Activated CD4-positive, alpha-beta T cell treated with anti-CD3 and anti-CD28 coated beads, Interleukin-2, Interleukin-6, amounts not matched to agents 100 ng/mL and 50 ng/mL, durations not matched to agents 16 hours and 8 hours (primary cell): ENCODE measurements around the gene ZMAT3.
"Not testable (repeated sequence)": the region's sequence is repeated elsewhere in the genome, so short reads cannot be mapped to it uniquely, and the experiment has no call there.

Source experiments
- DNase-seq: peaks from one replicate; pipeline ENCODE4 v3.0.0-alpha.2; 2020

The ZMAT3 gene

DNA sequence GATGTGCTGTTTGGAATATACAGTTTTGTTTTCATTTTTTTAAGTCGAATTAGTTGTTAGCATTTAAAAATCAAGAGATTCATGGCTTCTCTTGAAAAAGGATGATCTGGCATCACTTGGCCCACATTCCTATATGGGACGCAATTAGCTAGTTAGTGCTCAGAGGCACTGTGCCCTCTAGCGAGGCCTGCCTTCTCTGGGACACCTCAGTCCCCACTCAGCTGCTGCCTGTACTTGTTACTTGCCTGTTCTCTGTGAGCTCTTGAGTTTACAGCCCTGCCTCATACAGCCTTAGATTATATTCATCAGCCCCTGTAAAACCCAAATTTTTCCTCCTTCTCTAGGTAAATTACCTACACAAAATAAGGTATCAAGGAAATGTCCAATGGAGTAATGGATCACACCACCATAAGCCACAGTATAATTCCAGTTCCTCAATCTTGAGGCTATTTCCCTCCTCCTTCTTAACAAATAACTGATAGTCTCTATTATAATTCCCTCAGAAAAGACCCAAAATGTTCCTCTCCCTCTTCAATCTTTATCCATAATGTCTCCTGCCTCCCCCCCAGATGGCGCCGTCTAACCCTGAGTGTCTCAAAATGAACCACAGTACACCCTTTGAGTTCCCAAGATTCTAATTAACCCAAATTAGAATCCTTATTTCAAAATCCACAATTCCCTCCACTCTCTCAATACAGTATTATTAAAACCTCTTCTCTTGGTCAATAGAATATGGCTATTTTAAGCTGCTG lies 2.7 kb downstream of the ZMAT3 start:
- DNase-seq: peak; percentile 34

DNA sequence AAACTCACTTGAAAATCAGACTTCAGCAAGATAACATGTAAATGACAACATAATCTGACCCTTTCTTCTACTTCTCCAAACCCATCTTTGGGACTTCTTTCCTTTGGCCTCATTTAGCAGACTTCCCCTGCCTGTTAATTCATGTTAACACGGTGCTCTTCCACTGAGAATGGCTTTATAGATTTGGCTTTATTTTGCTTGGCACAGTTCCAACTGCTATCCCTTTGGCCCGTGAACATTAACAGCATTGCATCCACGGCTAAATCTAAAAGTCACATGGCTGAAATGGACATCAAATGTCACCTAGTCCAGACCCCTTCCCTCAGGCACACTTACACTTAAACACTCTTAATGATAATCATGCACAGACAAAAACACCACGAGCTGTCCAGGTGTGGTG lies 3.8 kb downstream of the ZMAT3 start:
- no peak for DNase-seq

DNA sequence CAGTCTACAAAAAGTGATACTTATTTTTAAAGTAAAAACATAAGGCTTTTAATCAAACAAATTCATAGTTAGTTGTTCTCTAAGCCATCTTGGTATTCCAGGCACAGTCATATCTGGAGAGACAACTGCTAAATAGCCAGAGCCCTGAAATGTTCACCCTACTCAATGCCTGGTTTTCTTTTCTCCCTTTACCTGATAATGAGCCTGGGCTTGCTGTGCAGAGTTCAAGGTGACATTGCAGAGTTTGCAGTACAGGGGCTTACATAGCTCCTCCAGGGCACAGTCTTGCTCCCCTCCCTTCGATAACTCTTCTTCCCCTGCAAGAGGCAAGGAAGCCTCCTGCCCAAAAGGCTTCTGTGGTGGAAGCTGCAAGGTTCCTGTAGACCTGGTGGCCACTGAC lies 4.3 kb downstream of the ZMAT3 start:
- no peak for DNase-seq

DNA sequence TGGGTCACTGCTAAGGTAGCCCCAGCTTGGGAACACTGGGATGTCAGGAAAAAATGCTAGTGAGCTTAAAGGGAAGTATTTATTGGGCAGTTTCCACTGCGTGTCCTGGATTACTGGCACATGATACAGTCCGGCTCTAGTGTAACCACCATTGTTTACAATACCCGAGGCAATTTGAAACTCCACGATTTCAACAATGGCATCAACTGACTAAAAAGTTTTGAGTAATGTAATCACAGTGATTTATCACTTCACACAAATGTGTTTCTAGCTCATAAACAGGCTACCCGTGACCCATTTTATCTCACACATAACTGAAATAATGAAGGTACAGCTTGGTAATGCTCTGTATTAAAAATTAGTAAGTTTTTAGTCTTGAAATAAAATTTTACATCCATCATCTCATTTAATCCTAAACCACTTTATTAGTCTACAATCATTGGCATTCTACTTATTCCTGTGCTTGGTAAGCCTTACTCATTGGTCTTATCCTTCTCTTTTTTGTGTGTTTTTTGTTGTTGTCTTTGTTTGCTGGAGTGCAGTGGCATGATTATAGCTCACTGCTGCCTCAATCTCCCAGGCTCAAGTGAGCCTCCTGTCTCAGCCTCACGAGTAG lies 7.6 kb downstream of the ZMAT3 start:
- no peak for DNase-seq

DNA sequence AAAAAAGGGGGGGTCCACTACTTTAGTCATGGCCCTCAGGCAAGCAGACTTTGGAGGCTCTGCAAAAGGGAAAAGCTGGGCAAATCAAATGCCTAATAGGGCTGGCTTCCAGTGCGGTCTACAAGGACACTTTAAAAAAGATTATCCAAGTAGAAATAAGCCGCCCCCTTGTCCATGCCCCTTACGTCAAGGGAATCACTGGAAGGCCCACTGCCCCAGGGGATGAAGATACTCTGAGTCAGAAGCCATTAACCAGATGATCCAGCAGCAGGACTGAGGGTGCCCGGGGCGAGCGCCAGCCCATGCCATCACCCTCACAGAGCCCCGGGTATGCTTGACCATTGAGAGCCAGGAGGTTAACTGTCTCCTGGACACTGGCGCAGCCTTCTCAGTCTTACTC lies 15.3 kb downstream of the ZMAT3 start:
- no peak for DNase-seq

DNA sequence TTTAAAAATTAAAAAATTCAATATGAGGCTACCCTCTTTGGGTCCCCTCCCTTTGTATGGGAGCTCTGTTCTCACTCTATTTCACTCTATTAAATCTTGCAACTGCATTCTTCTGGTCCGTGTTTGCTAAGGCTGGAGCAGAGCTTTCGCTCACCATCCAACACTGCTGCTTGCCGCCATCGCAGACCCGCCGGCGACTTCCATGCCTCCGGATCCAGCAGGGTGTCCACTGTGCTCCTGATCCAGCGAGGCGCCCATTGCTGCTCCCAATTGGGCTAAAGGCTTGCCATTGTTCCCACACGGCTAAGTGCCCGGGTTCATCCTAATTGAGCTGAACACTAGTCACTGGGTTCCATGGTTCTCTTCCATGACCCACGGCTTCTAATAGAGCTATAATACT lies 17.0 kb downstream of the ZMAT3 start:
- DNase-seq: not testable (repeated sequence)

DNA sequence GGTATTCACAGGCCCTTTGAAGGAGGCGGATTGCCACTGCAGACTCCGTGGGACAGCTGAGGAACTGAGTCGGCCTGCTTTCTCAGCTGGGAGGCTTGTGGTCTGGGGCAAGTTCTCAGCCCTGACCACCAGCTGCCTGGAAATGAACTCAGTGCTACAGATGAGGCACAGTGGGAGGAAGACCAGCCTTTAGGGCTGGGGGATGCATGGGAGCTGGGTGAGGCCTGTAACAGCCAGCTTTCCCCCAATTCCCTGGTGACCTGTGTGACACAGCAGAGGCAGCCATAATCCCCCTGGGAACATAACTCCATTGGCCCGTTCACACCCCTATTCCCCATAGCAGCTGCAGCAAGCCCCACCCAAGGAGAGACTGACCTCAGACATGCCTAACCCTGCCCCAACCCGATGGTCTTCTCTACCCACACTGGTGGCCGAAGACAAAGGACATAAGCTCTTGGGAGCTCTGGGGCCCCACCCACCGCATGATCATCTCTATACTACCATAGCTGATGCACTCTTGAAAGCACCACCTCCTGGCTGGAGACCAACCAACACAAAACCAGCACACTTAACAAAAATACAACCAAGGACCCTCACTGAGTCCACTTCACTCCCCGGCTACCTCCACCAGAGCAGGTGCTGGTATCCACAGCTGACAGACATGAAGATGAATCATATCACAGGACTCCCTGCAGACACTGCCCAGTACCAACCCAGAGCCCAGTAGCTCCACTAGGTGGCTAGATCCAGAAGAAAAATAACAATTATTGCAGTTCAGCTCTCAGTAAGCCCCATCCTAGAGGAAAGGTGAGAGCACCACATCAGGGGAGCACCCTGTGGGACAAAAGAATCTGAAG lies 24.9 kb downstream of the ZMAT3 start:
- no peak for DNase-seq

DNA sequence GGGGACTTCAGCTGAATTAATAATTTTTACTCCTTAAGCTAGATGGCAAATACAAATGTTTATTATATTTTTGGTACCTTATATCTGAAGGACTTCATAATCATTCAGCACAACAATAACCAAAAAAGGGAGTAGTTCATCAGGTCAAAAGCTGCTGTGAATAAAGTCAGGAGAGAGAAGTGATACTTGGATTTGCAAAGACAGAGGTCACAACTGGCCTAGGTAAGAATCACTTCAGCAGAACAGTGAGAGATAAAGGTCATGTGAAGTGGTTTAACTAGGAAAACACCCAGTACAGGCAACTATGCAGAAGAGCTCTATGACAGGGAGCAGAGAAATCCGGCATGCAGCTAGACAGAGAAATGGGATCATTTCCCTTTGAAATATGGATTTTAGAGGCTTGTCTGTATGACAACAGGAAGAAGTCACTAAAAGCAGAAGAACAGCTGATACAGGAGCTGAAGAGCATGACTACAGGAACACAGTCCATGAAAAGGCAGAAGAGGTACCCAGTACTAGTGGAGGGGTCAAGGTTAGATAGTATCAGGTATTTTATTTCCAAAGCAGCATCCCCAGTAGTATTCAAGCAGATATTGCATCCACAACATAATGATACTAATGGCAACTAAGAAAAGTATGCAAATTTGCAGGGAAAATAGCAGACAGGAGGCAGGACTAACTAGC lies 25.7 kb downstream of the ZMAT3 start:
- no peak for DNase-seq

DNA sequence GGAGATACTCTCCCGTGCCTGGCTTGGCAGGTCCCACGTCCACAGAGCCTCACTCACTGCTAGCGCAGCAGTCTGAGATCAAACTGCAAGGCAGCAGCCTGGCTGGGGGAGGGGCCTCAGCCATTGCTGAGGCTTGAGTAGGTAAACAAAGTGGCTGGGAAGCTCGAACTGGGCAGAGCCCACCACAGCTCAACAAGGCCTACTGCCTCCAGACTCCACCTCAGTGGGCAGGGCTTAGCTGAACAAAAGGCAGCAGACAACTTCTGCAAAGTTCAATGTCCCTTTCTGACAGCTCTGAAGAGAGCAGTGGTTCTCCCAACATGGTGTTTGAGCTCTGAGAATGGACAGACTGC lies 32.7 kb downstream of the ZMAT3 start:
- not testable (repeated sequence) for DNase-seq

DNA sequence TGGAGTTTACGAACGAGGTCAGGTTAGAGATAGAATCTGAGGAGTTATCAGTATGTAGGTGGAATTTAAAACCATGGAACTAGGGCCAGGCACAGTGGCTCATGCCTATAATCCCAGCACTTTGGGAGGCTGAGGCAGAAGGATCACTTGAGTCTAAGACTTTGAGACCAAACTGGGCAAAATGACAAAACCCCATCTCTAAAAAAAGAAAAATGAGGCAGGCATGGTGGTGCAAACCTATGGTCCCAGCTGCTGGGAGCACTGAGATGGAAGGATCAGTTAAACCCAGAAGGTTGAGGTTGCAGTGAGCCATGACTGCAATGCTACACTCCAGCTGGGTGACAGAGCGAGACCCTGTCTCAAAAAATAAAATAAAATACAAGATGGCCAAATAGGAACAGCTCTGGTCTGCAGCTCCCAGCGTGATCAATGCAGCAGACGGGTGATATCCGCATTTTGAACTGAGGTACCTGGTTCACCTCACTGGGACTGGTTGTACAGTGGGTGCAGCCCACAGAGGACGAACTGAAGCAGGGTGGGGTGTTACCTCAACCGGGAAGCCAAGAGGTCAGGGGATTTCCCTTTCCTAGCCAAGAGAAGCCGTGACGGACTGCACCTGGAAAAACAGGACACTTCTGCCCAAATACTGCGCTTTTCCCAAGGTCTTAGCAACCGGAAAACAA lies 33.3 kb downstream of the ZMAT3 start:
- DNase-seq: no peak

DNA sequence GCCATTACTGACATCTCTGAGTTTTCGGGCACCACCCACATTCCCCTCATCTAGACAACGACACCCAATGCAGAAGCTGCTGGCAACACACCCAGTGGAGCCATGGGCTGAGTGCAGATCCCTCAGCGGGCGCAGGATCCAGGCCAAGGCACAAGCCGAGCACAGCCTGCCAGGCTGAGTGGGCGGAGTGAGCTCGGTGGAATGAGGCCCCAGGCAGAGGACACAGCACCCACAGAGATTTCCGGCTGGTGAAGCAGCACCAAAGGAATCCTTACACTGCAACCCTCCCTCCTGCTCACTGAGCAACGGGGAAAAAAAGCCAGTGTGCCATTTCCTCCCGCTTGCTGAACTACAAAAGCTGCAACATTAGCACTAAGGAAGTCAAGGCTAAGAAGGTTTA lies 34.3 kb downstream of the ZMAT3 start:
- peak; percentile 75 for DNase-seq

DNA sequence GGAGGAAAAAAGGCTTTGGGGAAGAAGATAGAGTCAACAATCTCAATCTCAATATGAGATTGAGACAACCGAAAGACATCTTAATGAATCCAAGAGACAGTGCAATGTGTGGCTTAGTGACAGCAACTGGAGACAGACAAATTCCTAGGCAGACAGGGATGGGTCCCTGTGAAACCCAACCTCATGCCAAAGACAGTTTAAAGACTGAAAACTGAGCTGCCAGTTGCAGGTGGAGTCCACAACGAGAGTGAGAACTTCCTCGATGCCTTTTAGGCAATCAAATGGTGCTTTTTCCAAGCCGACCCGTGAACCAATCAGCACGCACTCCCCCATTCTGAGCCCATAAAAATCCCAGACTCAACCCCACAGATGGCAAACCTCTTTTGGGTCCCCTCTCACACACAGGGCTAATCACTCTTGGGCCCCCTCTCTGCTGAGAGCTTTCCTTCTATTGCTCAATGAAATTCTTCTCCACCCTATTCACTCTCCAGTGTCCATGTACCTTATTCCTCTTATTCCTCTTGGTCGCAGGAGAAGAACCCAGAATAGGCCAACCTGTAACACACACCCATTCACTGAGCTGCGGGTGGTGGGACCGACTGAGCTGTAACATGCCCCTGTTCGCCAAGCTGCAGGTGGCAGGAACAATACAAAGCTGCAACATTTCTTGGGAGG lies 34.8 kb downstream of the ZMAT3 start:
- no peak for DNase-seq

DNA sequence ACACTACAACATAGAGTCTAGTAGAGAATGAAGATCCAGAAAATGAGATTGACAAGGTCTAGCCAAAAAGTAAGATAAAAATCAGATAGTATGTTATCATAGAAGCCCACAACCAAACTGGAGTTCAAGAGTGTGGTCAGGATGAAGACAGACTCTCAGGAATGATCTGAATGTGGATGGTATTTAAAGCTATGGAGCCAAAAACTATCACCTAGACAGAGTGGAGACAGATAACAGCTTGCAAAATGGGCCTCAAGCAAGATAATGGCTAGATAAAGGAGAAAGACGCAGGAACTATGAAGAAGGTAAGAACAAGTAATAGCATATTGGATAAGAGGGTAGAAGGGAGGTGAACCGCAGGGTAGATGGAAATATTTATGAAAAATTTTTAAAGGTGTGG lies 35.4 kb downstream of the ZMAT3 start:
- no peak for DNase-seq

DNA sequence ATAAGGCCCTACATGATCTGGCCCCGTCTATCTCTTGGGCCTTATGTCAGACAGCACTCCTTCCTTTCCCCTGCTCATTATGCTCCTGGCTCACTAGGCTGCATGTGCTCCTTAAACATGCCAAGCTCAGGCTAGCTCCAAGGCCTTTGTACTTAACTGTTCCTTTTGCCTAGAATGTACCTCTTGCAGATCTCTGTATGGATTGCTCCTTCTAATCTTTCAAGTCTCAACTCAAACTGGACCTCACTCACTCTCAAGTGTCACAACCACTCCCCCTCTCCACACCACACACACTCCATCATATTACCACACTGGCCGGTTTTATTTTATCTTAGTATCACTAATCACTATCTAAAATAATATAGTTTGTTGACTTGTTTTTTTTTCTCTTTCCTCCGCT lies 36.4 kb downstream of the ZMAT3 start:
- DNase-seq: no peak

DNA sequence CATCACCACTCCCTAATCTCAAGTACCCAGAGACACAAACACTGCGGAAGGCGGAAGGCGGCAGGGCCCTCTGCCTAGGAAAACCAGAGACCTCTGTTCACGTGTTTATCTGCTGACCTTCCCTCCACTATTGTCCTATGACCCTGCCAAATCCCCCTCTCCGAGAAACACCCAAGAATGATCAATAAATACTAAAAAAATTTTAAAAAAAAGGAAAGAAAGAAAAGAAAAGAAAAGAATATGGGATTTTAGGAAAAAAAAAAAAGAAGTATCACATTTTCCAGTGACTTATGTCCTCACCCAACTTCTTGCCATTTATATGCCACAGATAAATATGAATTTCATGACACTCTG lies 38.3 kb downstream of the ZMAT3 start:
- not testable (repeated sequence) for DNase-seq

DNA sequence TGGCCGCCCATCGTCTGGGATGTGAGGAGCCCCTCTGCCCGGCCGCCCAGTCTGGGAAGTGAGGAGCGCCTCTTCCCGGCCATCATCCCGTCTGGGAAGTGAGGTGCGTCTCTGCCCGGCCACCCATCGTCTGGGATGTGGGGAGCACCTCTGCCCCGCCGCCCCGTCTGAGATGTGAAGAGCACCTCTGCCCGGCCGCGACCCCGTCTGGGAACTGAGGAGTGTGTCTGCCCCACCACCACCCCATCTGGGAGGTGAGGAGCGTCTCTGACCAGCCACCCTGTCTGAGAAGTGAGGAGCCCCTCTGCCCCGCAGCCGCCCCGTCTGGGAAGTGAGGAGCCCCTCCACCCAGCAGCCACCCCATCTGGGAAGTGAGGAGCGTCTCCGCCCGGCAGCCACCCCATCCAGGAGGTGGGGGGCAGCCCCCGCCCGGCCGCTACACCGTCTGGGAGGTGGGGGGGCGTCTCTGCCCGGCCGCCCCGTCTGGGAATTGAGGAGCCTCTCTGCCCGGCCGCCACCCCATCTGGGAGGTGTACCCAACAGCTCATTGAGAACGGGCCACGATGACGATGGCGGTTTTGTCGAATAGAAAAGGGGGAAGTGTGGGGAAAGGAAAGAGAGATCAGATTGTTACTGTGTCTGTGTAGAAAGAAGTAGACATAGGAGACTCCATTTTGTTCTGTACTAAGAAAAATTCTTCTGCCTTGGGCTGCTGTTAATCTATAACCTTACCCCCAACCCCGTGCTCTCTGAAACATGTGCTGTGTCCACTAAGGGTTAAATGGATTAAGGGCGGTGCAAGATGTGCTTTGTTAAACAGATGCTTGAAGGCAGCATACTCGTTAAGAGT lies 38.9 kb downstream of the ZMAT3 start:
- not testable (repeated sequence) for DNase-seq

DNA sequence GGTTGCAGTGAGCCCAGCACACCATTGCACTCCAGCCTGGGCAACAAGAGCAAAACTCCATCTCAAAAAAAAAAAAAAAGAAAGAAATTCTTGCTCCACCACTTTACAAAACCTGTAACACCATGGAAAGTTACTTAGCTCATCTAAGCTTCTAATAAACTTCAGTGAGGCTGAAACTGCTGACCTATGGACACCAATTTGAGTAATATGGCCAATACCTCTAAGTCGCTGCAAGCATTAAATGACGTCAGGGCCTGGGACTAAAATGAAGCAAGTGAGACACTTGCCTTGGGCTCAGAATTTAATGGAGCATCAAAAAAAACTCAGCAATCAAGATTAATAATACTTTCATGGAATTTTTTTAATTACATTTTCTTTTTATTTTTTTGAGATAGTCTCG lies 42.5 kb downstream of the ZMAT3 start:
- no peak for DNase-seq

DNA sequence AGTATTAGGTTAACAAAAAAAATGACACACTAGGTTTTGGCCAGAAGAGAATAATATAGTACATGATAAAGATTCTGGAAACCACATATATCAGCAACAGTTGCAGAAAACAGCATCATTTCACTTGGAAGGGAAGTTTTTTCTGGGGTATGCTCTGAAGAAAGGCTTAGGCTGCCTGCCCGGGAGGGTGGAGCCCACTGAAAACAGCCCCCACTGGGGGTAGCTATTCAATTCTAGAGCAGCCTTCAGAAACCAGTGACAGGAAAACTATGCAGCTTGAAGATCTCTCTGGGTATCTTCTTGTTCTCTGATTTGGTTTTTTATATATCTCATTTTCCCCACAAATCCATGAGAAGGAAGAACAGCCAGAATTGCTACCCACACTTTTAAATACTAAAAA lies 43.2 kb downstream of the ZMAT3 start:
- no peak for DNase-seq

DNA sequence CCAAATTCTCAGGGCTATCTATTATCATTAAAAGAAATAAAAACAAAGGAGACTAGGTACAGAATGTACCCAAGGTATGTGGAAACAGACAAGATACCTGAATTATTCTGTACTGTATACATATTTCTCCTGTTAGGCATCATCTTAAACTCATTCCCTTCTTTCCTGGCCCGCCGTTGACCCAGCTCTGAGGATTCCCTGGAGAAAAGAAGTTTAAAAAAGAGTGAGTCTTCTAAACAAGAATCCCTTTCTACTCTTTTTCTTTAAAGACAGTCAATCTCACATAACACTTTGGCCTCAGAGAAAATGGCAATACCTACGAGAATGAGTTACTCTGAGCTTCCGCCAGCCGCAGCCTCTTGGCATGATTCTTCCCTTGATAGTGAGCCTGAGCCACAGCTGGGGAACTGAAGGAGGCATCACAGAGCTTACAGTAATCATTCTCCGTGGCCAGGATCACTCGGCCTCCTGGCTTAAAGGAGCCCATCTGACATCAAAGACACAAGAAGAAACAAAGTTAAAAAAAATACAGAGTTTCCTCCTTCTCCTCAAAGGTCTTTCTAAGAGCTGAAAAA lies 44.2 kb downstream of the ZMAT3 start:
- DNase-seq: no peak

DNA sequence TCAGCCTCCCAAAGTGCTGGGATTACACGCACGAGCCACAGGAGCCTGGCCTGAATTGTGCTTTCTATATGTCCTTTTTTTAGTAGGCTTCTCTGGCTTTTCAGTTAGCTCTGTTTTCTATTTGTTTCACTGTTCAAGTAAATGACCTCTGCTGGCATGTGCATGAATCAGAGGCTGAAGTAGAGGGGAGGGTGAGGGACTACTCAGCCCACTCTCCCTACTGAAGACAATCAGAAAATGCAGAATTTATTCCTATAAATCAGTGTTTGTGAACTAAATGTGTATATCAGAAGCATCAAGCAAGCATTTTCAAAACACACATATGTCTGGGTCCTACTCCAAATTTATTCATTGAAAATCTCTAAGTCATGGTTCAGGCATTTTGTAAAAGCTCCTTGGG lies 45.0 kb downstream of the ZMAT3 start:
- no peak for DNase-seq
